ENCODE measurements around the gene BAIAP2. TPM values are rescaled to one million over a fixed set of nuclear protein-coding genes. Genes with fewer than 3 reads are reported as not detected.
"Not testable (repeated sequence)": the region's sequence is repeated elsewhere in the genome, so short reads cannot be mapped to it uniquely, and the experiment has no call there.

BAIAP2 gene
- total and polyA plus RNA-seq, 8 donors, result 4.7 to 16.4 (median 11.1) TPM

DNA sequence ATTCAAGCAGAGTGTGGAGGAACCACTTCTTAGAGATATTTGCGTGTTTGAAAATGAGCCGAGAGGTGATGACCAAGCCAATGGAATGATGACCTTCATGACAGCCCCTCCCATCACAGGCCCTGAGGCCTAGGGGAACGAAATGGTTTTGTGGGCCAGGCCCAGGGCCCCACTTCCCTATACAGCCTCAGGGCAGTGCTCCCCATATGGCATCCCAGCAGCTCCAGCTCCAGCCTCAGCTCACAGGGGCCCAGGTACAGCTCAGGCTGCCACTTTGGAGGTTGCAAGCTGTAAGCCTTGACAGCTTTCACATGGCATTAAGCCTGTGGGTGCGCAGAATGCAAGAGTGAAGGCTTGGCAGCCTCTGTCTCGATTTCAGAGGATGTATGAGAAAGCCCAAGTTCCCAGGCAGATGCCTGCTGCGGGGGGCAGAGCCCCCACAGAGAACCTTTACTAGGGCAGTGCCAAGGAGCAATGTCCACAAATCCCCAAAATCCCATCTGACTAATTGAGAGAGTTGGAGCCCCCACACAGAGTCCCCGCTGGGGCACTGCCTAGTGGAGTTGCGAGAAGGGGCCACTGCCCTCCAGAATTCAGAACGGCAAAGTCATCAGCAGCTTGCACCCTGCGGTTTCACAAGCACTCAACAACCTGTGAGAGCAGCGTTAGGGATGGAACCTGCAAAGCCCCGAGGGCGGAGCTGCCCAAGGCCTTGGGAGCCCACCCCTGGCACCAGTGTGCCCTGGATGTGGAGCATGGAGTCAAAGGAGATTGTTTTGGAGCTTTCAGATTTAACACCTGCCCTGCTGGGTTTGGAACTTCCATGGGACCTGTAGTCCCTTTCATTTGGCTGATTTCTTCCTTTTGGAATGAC, 22.1 kb upstream of the BAIAP2 start:
- Histone ChIP-seq H3K9me3 (no peaks in the 10 kb centered on the region), H3K4me3 (no peak overlapping the region), H3K4me1 (no peaks in the 10 kb centered on the region), H3K27ac (no peak overlapping the region), H3K36me3 (no peaks in the 10 kb centered on the region), H3K27me3 (no peaks in the 10 kb centered on the region)
- FAIRE-seq (no peak), ATAC-seq (no peak), DNase-seq (peak in 1 of 6 donors; percentile 21)
- WGBS, 2 donors, result 87 to 91% methylated on average over 13 of the region's 13 CpGs
- TF ChIP-seq, protein P1, sequence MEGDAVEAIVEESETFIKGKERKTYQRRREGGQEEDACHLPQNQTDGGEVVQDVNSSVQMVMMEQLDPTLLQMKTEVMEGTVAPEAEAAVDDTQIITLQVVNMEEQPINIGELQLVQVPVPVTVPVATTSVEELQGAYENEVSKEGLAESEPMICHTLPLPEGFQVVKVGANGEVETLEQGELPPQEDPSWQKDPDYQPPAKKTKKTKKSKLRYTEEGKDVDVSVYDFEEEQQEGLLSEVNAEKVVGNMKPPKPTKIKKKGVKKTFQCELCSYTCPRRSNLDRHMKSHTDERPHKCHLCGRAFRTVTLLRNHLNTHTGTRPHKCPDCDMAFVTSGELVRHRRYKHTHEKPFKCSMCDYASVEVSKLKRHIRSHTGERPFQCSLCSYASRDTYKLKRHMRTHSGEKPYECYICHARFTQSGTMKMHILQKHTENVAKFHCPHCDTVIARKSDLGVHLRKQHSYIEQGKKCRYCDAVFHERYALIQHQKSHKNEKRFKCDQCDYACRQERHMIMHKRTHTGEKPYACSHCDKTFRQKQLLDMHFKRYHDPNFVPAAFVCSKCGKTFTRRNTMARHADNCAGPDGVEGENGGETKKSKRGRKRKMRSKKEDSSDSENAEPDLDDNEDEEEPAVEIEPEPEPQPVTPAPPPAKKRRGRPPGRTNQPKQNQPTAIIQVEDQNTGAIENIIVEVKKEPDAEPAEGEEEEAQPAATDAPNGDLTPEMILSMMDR (IDR thresholded peaks at IDR 0.05), result no peak
- intact Hi-C loops (cut with DNase I), result no loop called here

DNA sequence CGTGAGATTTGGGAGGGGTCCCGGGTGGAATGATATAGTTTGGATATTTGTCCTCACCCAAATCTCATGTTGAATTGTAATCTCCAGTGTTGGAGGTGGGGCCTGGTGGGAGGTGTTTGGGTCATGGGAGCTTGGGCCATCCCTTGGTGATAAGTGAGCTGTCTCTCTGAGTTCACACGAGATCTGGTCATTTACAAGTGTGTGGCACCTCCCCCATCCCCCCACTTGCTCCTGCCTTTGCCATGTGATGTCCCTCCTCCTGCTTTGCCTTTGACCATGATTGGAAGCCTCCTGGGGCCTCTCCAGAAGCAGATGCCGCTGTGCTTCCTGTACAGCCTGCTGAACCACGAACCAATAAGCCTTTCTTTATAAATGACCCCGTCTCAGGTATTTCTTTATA, 21.3 kb upstream of the BAIAP2 start:
- ATAC-seq, result no peak
- 75 to 76% methylated on average over 6 of the region's 6 CpGs for WGBS, 2 donors
- no peak for FAIRE-seq
- intact Hi-C loops (cut with DNase I), result no loop called here
- H3K36me3 ChIP-seq, result no peaks in the 10 kb centered on the region
- no peak overlapping the region for H3K4me3 ChIP-seq
- peak in 1 of 6 donors; percentile 9 for DNase-seq
- TF ChIP-seq, protein P1 (IDR thresholded peaks at IDR 0.05), result no peak
- no peak overlapping the region for H3K27ac ChIP-seq
- no peaks in the 10 kb centered on the region for H3K9me3 ChIP-seq
- no peaks in the 10 kb centered on the region for H3K27me3 ChIP-seq
- no peaks in the 10 kb centered on the region for H3K4me1 ChIP-seq

DNA sequence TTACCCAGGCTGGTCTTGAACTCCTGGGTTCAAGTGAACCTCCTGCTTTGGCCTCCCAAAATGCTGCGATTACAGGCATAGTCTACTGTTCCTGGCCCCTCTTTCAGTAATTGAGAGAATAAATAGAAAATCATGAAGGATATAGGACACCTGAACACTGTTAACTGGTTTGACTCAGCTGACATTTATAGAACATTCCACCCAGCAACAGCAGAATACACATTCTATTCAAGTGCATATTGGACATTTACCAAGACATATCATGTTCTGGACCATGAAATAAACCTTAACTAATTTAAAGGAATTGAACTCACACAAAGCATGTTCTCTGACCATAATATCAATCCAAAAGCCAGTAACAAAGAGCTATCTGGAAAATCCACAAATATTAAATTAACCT, 19.8 kb upstream of the BAIAP2 start:
- H3K27ac ChIP-seq, result no peak overlapping the region
- intact Hi-C loops (cut with DNase I), result no loop called here
- H3K27me3 ChIP-seq, result no peaks in the 10 kb centered on the region
- DNase-seq (no peak), FAIRE-seq (no peak), ATAC-seq (no peak)
- 98 to 100% methylated on average over 1 of the region's 1 CpG for WGBS, 2 donors
- no peaks in the 10 kb centered on the region for H3K36me3 ChIP-seq
- TF ChIP-seq, protein P1 (IDR thresholded peaks at IDR 0.05), result no peak
- no peaks in the 10 kb centered on the region for H3K4me1 ChIP-seq
- H3K9me3 ChIP-seq, result no peaks in the 10 kb centered on the region
- no peak overlapping the region for H3K4me3 ChIP-seq

DNA sequence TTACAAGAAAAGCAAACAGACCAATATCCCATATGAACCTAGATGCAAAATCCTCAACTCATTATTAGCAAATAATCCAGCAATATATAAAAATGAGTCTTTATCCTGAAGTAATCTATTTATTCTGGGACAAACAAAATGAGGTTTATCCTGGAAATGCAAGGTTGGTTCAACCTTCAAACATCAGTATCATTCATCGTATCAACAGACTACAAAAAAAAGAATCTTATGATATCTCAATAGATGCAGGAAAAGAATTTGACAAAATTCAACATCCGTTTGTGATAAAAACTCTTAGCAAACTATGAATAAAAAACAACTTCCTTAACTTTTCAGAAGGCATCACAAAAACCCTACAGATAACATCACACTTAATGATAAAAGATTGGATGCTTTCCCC, 18.4 kb upstream of the BAIAP2 start:
- no peak for ATAC-seq
- no peak for FAIRE-seq
- Histone ChIP-seq H3K4me1 (no peaks in the 10 kb centered on the region), H3K4me3 (no peak overlapping the region), H3K36me3 (no peaks in the 10 kb centered on the region), H3K27ac (no peak overlapping the region), H3K27me3 (no peaks in the 10 kb centered on the region), H3K9me3 (no peaks in the 10 kb centered on the region)
- intact Hi-C loops (cut with DNase I), result no loop called here
- TF ChIP-seq, protein P1 (IDR thresholded peaks at IDR 0.05), result no peak
- 88 to 94% methylated on average over 2 of the region's 2 CpGs for WGBS, 2 donors
- DNase-seq, result no peak

DNA sequence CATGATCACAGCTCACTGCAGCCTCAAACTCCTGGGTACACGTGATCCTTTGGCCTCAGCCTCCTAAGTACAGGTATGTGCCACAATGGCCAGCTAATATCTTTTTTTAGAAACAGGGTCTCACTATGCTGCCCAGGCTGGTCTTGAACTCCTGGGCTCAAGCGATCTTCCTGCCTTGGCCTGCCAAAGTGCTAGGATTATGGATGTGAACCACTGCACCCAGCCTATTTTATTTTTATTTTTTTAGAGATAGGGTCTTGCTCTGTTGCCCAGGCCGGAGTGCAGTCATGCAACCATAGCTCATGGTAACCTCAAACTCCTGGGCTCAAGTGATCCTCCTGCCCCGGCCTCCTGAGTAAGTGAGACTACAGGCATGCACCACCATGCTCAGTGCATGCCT, 17.6 kb upstream of the BAIAP2 start:
- H3K36me3 ChIP-seq; H3K9me3 ChIP-seq; H3K4me3 ChIP-seq; FAIRE-seq; H3K4me1 ChIP-seq; ATAC-seq; intact Hi-C loops (cut with DNase I); H3K27ac ChIP-seq; H3K27me3 ChIP-seq: not testable (repeated sequence)
- 91 to 96% methylated on average over 4 of the region's 4 CpGs for WGBS, 2 donors
- peak in 1 of 6 donors; percentile 11 for DNase-seq
